Measurements from ENCODE around the gene ABLIM2.

Gene ABLIM2

DNA sequence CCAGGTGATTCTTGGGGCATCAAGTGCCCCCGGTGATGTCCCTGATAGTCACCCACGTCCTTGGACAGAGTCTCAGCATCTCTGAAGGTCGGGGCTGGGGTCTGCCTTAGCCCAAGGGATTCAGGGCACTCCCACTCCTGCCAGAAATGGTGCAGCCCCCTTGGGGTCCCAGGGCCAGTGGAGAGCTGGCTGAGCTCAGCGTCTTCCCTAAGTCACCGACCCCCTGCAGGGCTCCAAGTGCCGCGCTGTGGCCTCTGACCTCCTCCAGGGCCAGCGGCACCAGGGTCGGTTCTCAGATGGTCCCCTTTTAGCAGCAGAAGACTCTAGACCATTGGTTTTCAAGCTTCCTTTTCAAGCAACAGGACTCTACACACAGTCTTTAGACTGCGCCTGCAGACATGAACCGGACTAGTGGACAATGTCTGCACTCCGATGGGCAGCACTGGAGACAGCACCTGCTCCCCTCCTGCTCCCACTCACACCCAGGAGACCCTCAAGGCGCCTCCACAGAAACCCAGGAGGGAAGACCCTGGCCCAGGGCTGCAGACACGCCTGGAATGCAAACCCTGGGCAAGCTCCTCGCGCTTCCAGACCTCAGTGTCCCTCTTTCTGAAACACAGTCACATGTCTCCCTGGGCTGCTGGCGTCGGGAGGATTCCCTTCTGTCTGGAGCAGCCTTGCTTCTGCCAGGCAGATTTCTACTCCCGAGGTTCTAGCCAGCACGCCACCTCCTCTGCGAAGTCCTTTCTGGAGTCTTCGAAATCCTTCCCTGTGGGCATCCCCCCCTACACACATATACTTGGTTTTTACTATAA lies 53.9 kb downstream of the ABLIM2 start:
- TF ChIP-seq ZFX (IDR thresholded peaks at IDR 0.05) (no peak), CTCF (conservative IDR thresholded peaks at IDR 0.05) (no peak)
- H3K27ac ChIP-seq, result no peak overlapping the region

DNA sequence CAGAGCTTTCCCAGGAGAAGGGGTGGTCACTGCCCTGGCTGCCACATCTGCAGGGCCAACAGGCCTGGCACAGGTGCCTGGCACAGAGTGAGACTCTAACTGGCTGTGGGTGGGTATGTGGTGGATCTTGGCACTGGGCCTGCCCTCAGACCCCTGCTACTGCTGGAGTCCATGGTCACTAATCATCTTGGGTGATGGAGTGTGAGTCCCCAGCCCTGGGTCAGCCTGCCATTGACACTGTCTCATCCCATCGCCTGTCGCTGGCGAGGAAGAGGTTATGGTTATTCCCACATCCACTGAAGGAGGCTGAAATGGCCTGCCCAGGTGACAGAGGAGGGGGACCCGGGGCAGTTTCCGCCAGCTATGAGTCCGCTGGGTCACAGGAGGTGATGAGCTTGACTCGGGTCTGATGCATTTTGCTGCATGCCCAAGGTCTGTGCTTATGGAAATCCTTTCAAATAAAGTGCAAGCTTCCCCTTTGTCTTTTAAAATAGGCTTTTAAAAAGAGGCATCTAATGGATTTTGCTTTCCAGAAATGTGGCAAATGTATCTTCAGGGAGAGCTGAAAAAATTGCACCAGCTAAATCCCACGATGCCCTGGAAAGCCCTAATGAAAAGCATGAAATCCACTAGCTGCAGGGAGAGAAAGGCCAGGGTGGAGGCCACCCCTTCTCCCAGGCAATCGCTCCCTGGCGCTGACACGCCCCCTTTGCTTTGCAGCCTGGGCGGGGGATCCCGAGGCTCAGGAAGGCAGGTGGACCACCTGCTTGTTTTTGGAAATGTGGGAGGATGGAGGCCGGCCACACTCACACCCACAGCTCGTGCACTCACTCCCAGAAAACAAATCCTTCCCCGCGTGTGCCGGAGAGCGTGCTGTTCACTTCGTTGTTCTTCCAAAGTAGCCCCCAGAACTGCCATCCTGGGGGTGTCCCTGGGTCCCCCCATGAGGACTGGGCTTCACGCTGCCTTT lies 54.9 kb downstream of the ABLIM2 start:
- TF ChIP-seq CTCF (conservative IDR thresholded peaks at IDR 0.05) (no peak), ZFX (IDR thresholded peaks at IDR 0.05) (no peak)
- no peak overlapping the region for H3K27ac ChIP-seq

- no peak overlapping the region for H3K27ac ChIP-seq
These were observed 55.8 kb downstream of the ABLIM2 start for GRCh38 chr4:8102831-8103230.

DNA sequence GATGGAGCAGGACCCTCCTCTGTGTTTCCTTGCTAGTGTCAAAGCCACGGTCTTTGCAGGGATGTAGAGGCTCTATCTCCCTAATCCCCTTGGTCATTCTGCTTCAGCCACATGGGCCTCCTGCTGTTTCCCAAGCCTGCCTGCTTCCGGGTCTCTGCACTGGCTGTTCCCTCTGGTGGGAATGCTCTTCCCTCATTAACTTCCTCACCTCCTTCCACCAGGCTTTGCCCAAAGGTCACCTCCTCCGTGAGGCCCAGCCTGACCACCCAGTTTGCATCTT lies 56.6 kb downstream of the ABLIM2 start:
- no peak for TF ChIP-seq CTCF (conservative IDR thresholded peaks at IDR 0.05)
- H3K27ac ChIP-seq, result no peak overlapping the region

More at GRCh38 chr4:8102831-8103230, 55.8 kb downstream of the ABLIM2 start:
- TF ChIP-seq ZFX (IDR thresholded peaks at IDR 0.05) (no peak), CTCF (conservative IDR thresholded peaks at IDR 0.05) (no peak)

- TF ChIP-seq ZFX (IDR thresholded peaks at IDR 0.05) (no peak), CTCF (conservative IDR thresholded peaks at IDR 0.05) (no peak)
- H3K27ac ChIP-seq, result no peak overlapping the region
These were observed 57.2 kb downstream of the ABLIM2 start for GRCh38 chr4:8101213-8102075.

- no peak overlapping the region for H3K27ac ChIP-seq
- TF ChIP-seq ZFX (IDR thresholded peaks at IDR 0.05), result no peak
- TF ChIP-seq CTCF (conservative IDR thresholded peaks at IDR 0.05), result no peak
These were observed 58.6 kb downstream of the ABLIM2 start for GRCh38 chr4:8099981-8100464.

All from C4-2B (cell line).